NOMO-1 treated with dmso at 0.1 percent for 144 hours (cell line): Measurements from ENCODE around the gene OR8D1.
"Not testable (repeated sequence)": the region's sequence is repeated elsewhere in the genome, so short reads cannot be mapped to it uniquely, and the experiment has no call there.

ENCODE experiments used
- DNase-seq: peaks from one replicate; lab custom pipeline; 2025; ENCODE audit not compliant: unreplicated experiment; lab: John Stamatoyannopoulos, UW

OR8D1 gene

GRCh38 chr11:124285610-124286344 lies 28.0 kb downstream of the OR8D1 start:
- no peak for DNase-seq

- no peak for DNase-seq
These were observed 35.5 kb downstream of the OR8D1 start for GRCh38 chr11:124278261-124278660.

GRCh38 chr11:124277804-124278203 lies 35.9 kb downstream of the OR8D1 start:
- no peak for DNase-seq

GRCh38 chr11:124277207-124277606 lies 36.5 kb downstream of the OR8D1 start:
- DNase-seq = no peak

- no peak for DNase-seq
These were observed 37.7 kb downstream of the OR8D1 start for GRCh38 chr11:124276081-124276480.

GRCh38 chr11:124274000-124274399 lies 39.7 kb downstream of the OR8D1 start:
- DNase-seq = no peak

- DNase-seq = not testable (repeated sequence)
These were observed 42.9 kb downstream of the OR8D1 start for GRCh38 chr11:124270886-124271285.

GRCh38 chr11:124265041-124265440 lies 48.7 kb downstream of the OR8D1 start:
- not testable (repeated sequence) for DNase-seq

- no peak for DNase-seq
These were observed 57.7 kb downstream of the OR8D1 start, which contains the start of gene OR8G5 for GRCh38 chr11:124256076-124256475. Gene OR8G5, plus strand, starts transcription at chr11:124256376. Its CDS starts 8,556 bp downstream, at chr11:124264932.
